GM18867 (cell line): ENCODE data around the gene SERHL2.
"Not testable (repeated sequence)": the region's sequence is repeated elsewhere in the genome, so short reads cannot be mapped to it uniquely, and the experiment has no call there.

ENCODE experiments used
- ATAC-seq: cut with Tn5 transposase; IDR thresholded peaks from one replicate; pipeline ENCODE4 v1.9.1; 2021; ENCODE audit warnings: mild to moderate bottlenecking, moderate library complexity; ENCODE audit not compliant: unreplicated experiment

The SERHL2 gene

GRCh38 chr22:42603427-42603826 is 49.7 kb downstream of the SERHL2 start:
- no peak for ATAC-seq

- no peak for ATAC-seq
Measured at GRCh38 chr22:42604403-42604802, 50.6 kb downstream of the SERHL2 start.

- not testable (repeated sequence) for ATAC-seq
Measured at GRCh38 chr22:42607641-42608040, 53.9 kb downstream of the SERHL2 start.

DNA sequence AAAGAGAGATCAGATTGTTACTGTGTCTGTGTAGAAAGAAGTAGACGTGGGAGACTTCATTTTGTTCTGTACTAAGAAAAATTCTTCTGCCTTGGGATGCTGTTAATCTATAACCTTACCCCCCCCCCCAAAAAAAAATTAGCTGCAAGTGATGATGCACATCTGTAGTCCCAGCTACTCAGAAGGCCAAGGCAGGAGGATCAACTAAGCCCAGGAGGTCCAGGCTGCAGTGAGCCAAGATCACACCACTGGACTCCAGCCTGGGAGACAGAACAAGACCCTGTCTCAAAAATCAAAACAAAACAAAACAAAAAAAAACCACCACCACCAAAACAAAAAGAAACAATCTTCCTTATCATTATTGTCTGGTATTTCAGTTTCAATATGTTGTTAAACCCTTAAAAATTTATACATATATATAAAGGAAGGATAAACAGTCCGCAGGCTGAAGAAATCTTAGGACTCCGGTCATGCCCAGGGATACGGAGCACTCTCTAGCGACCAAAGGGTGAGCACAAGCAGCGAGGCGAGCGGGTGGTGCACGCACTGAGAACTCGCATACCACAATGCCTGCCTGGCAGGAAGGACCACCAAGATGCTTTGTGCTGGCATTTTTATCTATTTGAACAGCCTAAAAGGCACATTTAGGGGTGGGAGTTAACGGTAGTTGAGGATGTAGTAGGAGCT is 54.5 kb downstream of the SERHL2 start:
- ATAC-seq = no peak

GRCh38 chr22:42608823-42609361 is 55.1 kb downstream of the SERHL2 start:
- no peak for ATAC-seq

DNA sequence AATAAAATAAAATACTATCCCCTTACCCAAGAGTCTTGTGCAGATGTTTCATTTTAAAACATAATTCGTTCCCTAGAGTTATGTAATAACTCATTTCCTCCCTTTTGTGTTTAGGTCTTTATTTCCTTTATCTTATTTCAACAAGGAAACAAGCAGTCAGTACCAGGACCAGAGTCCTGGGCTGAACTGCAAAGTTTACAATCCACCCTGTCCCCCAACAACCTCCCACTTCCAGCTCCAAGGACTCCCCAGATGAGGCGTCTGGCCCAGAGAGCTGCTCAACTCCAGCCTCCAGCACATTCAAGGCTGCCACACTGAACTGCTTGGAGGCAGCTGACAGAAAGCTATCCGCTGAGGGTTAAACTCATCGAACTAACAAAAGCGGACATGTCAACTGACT is 56.4 kb downstream of the SERHL2 start:
- no peak for ATAC-seq

GRCh38 chr22:42611051-42611450 is 57.3 kb downstream of the SERHL2 start:
- ATAC-seq = no peak

DNA sequence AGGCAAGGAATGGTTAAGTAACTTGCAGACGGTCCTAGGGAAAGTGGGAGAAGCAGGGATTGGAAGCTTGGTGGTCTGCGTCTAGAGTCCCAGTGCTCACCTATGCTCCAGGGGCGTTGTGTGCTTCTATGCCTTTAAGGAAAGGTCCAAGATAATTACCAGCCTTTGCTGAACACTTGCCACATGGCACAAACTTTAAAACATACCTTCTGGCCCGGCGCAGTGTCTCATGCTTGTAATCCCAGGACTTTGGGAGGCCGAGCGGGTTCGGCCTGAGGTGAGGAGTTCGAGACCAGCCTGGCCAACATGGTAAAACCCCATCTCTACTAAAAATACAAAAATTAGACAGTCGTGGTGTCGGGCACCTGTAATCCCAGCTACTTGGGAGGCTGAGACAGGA is 58.6 kb downstream of the SERHL2 start:
- no peak for ATAC-seq

DNA sequence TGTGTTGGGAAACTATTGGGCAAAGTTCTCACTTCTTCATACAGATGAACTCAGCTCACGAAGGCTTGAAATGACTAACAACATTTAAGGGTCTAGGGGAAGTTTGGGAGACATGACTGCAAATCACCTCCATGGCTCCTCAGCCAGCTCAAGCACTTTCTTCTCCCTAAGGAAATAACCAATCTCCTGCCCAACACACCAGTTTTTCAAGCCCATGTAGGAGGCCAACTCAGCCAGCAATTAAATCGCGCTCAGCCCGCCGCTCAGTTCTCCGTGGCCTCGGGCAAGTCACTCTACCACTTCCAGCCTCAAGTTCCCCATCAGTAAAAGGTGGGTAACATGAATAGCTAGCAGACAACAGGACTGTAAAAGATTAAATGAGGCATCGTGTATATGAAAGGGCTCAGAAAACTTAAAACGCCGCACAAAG is 60.1 kb downstream of the SERHL2 start:
- ATAC-seq = no peak

- peak; percentile 72 for ATAC-seq
Measured at GRCh38 chr22:42614312-42615091, 60.7 kb downstream of the SERHL2 start, which contains the start of gene POLDIP3. TSS of gene POLDIP3 (minus strand) at chr22:42614883. CDS start at chr22:42614857, 26 bp downstream.

DNA sequence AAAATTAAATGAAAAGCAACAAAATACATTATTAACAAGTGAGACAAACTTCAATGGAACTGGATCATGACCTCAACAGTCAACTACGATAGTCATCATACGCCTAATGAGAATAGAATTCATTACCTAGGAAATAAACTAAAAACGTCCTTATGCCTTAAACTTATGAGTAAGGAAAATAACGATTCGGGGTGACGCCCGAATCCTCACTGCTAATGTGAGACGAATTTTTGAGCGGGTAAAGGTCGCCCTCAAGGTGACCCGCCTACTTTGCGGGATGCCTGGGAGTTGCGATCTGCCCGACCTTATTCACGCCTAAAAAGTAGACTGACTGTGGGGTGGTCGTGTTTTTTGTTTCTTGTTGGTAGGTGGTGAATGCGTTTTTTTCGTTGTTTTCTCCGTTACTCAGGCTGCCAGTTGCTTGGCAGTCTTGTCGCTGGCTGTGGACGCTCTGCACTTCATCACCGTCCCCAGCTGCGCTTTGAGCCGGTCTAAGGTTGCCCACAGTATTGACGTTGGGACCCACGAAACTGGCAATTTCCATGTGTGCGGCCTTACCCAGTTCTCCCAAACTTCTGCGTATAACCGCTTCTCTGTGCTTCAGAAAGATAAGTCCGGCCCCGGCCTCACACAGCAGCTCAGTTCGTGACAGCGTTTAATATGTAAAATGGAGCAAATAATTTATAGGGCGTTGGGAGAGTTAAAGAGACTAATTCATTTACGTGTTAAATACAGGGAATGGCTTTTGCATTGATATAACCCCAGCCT is 61.5 kb downstream of the SERHL2 start:
- peak; percentile 60 for ATAC-seq

- ATAC-seq = not testable (repeated sequence)
Measured at GRCh38 chr22:42615860-42616175, 62.1 kb downstream of the SERHL2 start.

DNA sequence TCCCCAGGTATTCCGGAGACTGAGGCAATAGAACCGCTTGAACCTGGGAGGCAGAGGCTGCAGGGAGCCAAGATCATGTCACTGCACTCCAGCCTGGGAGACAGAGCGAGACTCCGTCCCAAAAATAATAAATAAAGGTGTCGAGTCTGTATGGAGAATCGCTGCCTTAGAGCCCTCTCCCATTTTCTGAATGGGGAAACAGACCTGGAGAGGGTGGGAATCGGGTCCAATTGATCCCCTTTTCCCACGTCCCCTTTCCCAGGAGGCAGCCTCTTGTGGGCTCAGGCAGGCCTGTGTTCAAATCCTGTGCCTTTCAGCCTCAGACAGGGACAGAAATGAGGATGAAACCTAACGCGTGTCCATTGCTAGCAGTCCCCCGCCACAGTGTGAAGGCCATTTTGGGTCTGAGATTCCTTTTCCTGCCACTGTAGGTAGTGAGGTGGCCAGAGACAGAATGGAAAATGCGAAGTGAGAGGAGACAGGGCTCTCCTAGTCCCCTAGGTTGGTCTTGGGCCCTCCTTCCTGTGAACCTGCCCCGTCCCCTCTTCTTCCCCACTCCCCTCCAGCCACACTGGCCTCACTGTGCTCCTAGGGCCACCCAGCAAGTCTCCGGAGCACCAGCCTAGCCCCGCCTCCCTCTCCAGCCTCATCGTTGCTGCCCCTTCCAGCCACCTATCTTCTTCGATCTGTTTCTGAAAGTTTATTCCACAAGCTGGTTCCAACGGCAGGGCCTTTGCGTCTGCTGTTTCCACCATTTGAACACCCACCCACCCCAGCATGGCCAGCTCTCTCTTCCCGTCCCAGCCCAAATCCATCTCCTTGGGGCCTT is 63.6 kb downstream of the SERHL2 start:
- no peak for ATAC-seq

DNA sequence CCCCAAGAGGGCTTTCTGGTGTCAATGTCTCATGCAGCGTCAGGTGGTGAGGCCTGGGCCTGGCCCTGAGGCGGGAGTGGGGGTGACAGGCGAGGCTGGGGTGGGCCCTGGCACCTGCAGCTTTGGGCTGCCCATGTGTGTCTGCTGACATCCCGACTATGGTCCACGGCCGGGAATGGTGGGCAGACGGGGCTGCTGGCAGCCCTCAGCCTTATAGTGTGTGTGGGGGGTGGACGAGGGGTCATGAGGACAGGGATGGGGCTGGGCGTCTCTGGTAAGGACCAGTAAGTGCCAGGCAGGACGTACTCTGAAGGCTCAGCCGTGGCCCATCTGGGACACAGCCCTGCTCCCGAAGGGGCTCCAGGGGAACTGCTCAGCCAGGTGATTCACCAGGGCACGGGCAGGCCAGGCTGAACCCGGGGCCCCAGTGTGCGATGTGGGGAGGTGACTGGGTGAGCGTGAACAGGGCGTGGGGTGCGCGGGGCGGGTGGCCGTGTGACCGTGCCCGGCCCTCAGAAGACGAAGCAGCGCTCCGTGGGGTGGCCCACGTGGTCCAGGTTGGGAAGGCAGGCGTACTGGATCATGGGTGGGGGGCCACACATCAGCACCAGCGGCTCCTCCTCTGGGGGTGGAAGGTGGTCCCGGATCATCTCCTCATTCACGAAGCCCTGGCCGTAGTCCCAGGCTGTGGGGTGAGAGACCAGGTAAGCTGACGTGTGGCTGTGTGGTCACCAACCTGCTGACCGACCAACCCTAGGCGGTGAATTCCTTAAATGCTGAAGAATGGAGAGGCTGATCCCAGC is 65.7 kb downstream of the SERHL2 start:
- ATAC-seq = no peak

- no peak for ATAC-seq
Measured at GRCh38 chr22:42620084-42620483, 66.3 kb downstream of the SERHL2 start.

DNA sequence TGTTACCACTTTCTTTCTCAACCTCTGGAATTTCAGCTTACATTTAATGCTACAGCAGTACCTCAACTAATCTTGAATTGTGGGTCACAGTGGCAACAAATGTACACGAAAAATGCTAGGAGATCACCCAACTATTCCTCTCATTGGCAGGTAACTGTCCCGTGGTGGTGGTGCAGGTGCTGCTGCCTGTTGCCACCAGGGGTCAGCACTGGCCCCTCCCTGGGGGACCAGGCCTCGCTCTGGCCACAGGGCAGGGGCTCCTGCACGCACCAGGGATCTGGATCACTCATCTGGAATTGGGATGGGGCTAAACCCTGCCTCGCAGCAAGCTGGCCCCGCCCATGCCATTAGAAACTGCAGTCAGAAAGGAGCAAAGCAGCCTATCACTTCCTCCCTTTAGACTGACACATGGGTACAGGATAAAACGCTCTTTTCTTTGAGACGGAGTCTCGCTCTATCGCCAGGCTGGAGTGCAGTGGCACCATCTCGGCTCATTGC is 67.8 kb downstream of the SERHL2 start:
- no peak for ATAC-seq

DNA sequence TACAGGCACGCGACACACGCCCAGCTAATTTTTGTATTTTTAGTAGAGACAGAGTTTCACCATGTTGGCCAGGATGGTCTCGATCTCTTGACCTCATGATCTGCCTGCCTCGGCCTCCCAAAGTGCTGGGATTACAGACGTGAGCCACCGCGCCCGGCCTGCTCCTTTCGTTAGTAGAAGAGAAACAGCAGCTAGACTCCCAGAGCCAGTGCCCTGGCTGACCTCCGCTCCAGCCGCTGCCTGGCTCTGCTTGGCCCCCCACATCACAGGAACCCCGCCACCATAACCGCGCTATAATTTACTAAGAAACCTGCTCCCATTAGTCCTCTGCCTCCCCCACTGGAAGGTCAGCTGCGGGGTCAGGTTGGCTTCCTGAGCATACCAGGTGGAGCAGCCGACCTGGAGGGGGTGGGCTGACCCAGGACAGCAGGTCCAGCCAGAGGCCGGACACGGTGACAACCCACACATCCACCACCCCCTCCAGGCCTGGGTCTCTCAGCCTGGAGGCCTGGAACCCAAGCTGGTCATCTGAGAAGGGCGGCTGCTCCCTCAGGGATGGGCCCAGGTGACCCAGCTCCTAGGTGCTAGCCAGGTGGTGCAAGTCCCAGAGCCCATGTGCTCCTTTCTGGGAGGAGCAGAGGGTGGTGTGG is 68.4 kb downstream of the SERHL2 start:
- ATAC-seq = no peak

DNA sequence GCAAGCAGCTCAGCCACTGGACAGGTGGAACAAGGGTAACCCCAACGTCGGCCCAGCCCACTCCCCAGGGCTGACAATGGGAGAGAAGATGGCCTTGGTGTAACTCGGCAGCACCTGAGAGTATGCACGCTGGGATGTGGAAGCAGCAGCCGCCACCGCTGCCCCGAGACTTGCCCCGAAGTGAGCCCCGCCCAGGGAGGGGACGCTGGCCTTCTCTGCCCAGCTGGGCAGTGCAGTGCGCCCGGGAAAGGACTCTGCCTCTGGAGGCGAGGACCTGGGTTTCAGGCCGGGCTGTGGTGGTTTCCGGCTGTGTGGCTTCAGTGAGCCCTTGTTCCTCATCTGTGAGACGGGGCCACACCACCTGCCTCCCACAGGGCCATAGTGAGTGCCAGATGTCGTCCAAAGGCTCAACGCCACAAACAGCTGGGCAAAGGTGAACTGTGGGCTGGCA is 69.6 kb downstream of the SERHL2 start:
- ATAC-seq = no peak
